ENCODE data around the gene SNX27.
"Not testable (repeated sequence)": the region's sequence is repeated elsewhere in the genome, so short reads cannot be mapped to it uniquely, and the experiment has no call there.

SNX27 gene

GRCh38 chr1:151618996-151619395 lies 7.1 kb downstream of the SNX27 start:
- Histone ChIP-seq H3K4me1 (ENCODE audit: control insufficient read depth in 1 of 2, insufficient read depth in 2 of 2, low read length in 2 of 2) (peaks cover 12 to 57% of the 10 kb centered on the region in 2 donors), H3K27ac (ENCODE audit: low read length) (peak overlapping the region; percentile 73)

GRCh38 chr1:151619489-151620093 lies 7.7 kb downstream of the SNX27 start:
- no peak overlapping the region for H3K4me3 ChIP-seq (ENCODE audit: low read depth in 1 of 2, low read length in 2 of 2)
- peaks cover 12 to 53% of the 10 kb centered on the region in 2 donors for H3K4me1 ChIP-seq (ENCODE audit: control insufficient read depth in 1 of 2, insufficient read depth in 2 of 2, low read length in 2 of 2)
- H3K9me3 ChIP-seq (ENCODE audit: control insufficient read depth in 1 of 2, low read length in 2 of 2) = no peaks in the 10 kb centered on the region
- peak overlapping the region; percentile 73 for H3K27ac ChIP-seq (ENCODE audit: low read length)
- H3K36me3 ChIP-seq (ENCODE audit: control insufficient read depth in 1 of 2, insufficient read depth in 2 of 2, low read length in 2 of 2) = no peaks in the 10 kb centered on the region
- no peaks in the 10 kb centered on the region for H3K27me3 ChIP-seq (ENCODE audit: low read depth, low read length)

More at GRCh38 chr1:151618996-151619395, 7.1 kb downstream of the SNX27 start:
- H3K36me3 ChIP-seq (ENCODE audit: control insufficient read depth in 1 of 2, insufficient read depth in 2 of 2, low read length in 2 of 2); H3K27me3 ChIP-seq (ENCODE audit: low read depth, low read length); H3K9me3 ChIP-seq (ENCODE audit: control insufficient read depth in 1 of 2, low read length in 2 of 2); H3K4me3 ChIP-seq (ENCODE audit: low read depth in 1 of 2, low read length in 2 of 2): not testable (repeated sequence)

- no peaks in the 10 kb centered on the region for H3K27me3 ChIP-seq (ENCODE audit: low read depth, low read length)
- no peaks in the 10 kb centered on the region for H3K9me3 ChIP-seq (ENCODE audit: control insufficient read depth in 1 of 2, low read length in 2 of 2)
- H3K27ac ChIP-seq (ENCODE audit: low read length) = peak overlapping the region; percentile 73
- no peak overlapping the region for H3K4me3 ChIP-seq (ENCODE audit: low read depth in 1 of 2, low read length in 2 of 2)
- H3K36me3 ChIP-seq (ENCODE audit: control insufficient read depth in 1 of 2, insufficient read depth in 2 of 2, low read length in 2 of 2) = no peaks in the 10 kb centered on the region
- H3K4me1 ChIP-seq (ENCODE audit: control insufficient read depth in 1 of 2, insufficient read depth in 2 of 2, low read length in 2 of 2) = peaks cover 12 to 48% of the 10 kb centered on the region in 2 donors
Measured at GRCh38 chr1:151620286-151620685, 8.4 kb downstream of the SNX27 start.

- no peaks in the 10 kb centered on the region for H3K36me3 ChIP-seq (ENCODE audit: control insufficient read depth in 1 of 2, insufficient read depth in 2 of 2, low read length in 2 of 2)
- H3K9me3 ChIP-seq (ENCODE audit: control insufficient read depth in 1 of 2, low read length in 2 of 2) = no peaks in the 10 kb centered on the region
- H3K27ac ChIP-seq (ENCODE audit: low read length) = peak overlapping the region; percentile 47
- peaks cover 12 to 45% of the 10 kb centered on the region in 2 donors for H3K4me1 ChIP-seq (ENCODE audit: control insufficient read depth in 1 of 2, insufficient read depth in 2 of 2, low read length in 2 of 2)
- no peak overlapping the region for H3K4me3 ChIP-seq (ENCODE audit: low read depth in 1 of 2, low read length in 2 of 2)
- no peaks in the 10 kb centered on the region for H3K27me3 ChIP-seq (ENCODE audit: low read depth, low read length)
Measured at GRCh38 chr1:151621351-151621750, 9.5 kb downstream of the SNX27 start.

GRCh38 chr1:151624783-151625182 lies 12.9 kb downstream of the SNX27 start:
- no peaks in the 10 kb centered on the region for H3K9me3 ChIP-seq (ENCODE audit: control insufficient read depth in 1 of 2, low read length in 2 of 2)
- H3K27me3 ChIP-seq (ENCODE audit: low read depth, low read length) = no peaks in the 10 kb centered on the region
- H3K4me1 ChIP-seq (ENCODE audit: control insufficient read depth in 1 of 2, insufficient read depth in 2 of 2, low read length in 2 of 2) = peaks cover 7 to 25% of the 10 kb centered on the region in 2 donors
- no peak overlapping the region for H3K4me3 ChIP-seq (ENCODE audit: low read depth in 1 of 2, low read length in 2 of 2)
- H3K36me3 ChIP-seq (ENCODE audit: control insufficient read depth in 1 of 2, insufficient read depth in 2 of 2, low read length in 2 of 2) = no peaks in the 10 kb centered on the region
- no peak overlapping the region for H3K27ac ChIP-seq (ENCODE audit: low read length)

GRCh38 chr1:151626740-151627334 lies 15.0 kb downstream of the SNX27 start:
- no peaks in the 10 kb centered on the region for H3K36me3 ChIP-seq (ENCODE audit: control insufficient read depth in 1 of 2, insufficient read depth in 2 of 2, low read length in 2 of 2)
- no peak overlapping the region for H3K27ac ChIP-seq (ENCODE audit: low read length)
- peaks cover 0 to 8% of the 10 kb centered on the region in 2 donors for H3K4me1 ChIP-seq (ENCODE audit: control insufficient read depth in 1 of 2, insufficient read depth in 2 of 2, low read length in 2 of 2)
- no peaks in the 10 kb centered on the region for H3K9me3 ChIP-seq (ENCODE audit: control insufficient read depth in 1 of 2, low read length in 2 of 2)
- H3K27me3 ChIP-seq (ENCODE audit: low read depth, low read length) = no peaks in the 10 kb centered on the region
- no peak overlapping the region for H3K4me3 ChIP-seq (ENCODE audit: low read depth in 1 of 2, low read length in 2 of 2)

GRCh38 chr1:151629278-151629677 lies 17.4 kb downstream of the SNX27 start:
- no peaks in the 10 kb centered on the region for H3K36me3 ChIP-seq (ENCODE audit: control insufficient read depth in 1 of 2, insufficient read depth in 2 of 2, low read length in 2 of 2)

GRCh38 chr1:151635479-151636072 lies 23.7 kb downstream of the SNX27 start:
- no peaks in the 10 kb centered on the region for H3K9me3 ChIP-seq (ENCODE audit: control insufficient read depth in 1 of 2, low read length in 2 of 2)
- H3K27ac ChIP-seq (ENCODE audit: low read length) = no peak overlapping the region
- H3K4me1 ChIP-seq (ENCODE audit: control insufficient read depth in 1 of 2, insufficient read depth in 2 of 2, low read length in 2 of 2) = peaks cover 8 to 23% of the 10 kb centered on the region in 2 donors
- H3K4me3 ChIP-seq (ENCODE audit: low read depth in 1 of 2, low read length in 2 of 2) = no peak overlapping the region
- no peaks in the 10 kb centered on the region for H3K36me3 ChIP-seq (ENCODE audit: control insufficient read depth in 1 of 2, insufficient read depth in 2 of 2, low read length in 2 of 2)
- no peaks in the 10 kb centered on the region for H3K27me3 ChIP-seq (ENCODE audit: low read depth, low read length)

More at GRCh38 chr1:151629278-151629677, 17.4 kb downstream of the SNX27 start:
- Histone ChIP-seq H3K4me3 (ENCODE audit: low read depth in 1 of 2, low read length in 2 of 2) (no peak overlapping the region), H3K4me1 (ENCODE audit: control insufficient read depth in 1 of 2, insufficient read depth in 2 of 2, low read length in 2 of 2) (no peaks in the 10 kb centered on the region), H3K9me3 (ENCODE audit: control insufficient read depth in 1 of 2, low read length in 2 of 2) (no peaks in the 10 kb centered on the region), H3K27me3 (ENCODE audit: low read depth, low read length) (no peaks in the 10 kb centered on the region), H3K27ac (ENCODE audit: low read length) (no peak overlapping the region)

- Histone ChIP-seq H3K4me1 (ENCODE audit: control insufficient read depth in 1 of 2, insufficient read depth in 2 of 2, low read length in 2 of 2) (peaks cover 8 to 23% of the 10 kb centered on the region in 2 donors), H3K9me3 (ENCODE audit: control insufficient read depth in 1 of 2, low read length in 2 of 2) (no peaks in the 10 kb centered on the region), H3K4me3 (ENCODE audit: low read depth in 1 of 2, low read length in 2 of 2) (no peak overlapping the region), H3K27me3 (ENCODE audit: low read depth, low read length) (no peaks in the 10 kb centered on the region), H3K36me3 (ENCODE audit: control insufficient read depth in 1 of 2, insufficient read depth in 2 of 2, low read length in 2 of 2) (no peaks in the 10 kb centered on the region), H3K27ac (ENCODE audit: low read length) (peak overlapping the region; percentile 43)
Measured at GRCh38 chr1:151638074-151638775, 26.4 kb downstream of the SNX27 start.

- no peaks in the 10 kb centered on the region for H3K9me3 ChIP-seq (ENCODE audit: control insufficient read depth in 1 of 2, low read length in 2 of 2)
Measured at GRCh38 chr1:151638812-151639211, 27.0 kb downstream of the SNX27 start.

GRCh38 chr1:151639466-151639865 lies 27.6 kb downstream of the SNX27 start:
- Histone ChIP-seq H3K27me3 (ENCODE audit: low read depth, low read length) (no peaks in the 10 kb centered on the region), H3K9me3 (ENCODE audit: control insufficient read depth in 1 of 2, low read length in 2 of 2) (no peaks in the 10 kb centered on the region), H3K4me3 (ENCODE audit: low read depth in 1 of 2, low read length in 2 of 2) (peak overlapping the region in 1 of 2 donors; percentile 24), H3K27ac (ENCODE audit: low read length) (no peak overlapping the region), H3K36me3 (ENCODE audit: control insufficient read depth in 1 of 2, insufficient read depth in 2 of 2, low read length in 2 of 2) (no peaks in the 10 kb centered on the region), H3K4me1 (ENCODE audit: control insufficient read depth in 1 of 2, insufficient read depth in 2 of 2, low read length in 2 of 2) (peaks cover 8 to 23% of the 10 kb centered on the region in 2 donors)

More at GRCh38 chr1:151638812-151639211, 27.0 kb downstream of the SNX27 start:
- Histone ChIP-seq H3K27ac (ENCODE audit: low read length) (no peak overlapping the region), H3K27me3 (ENCODE audit: low read depth, low read length) (no peaks in the 10 kb centered on the region), H3K36me3 (ENCODE audit: control insufficient read depth in 1 of 2, insufficient read depth in 2 of 2, low read length in 2 of 2) (no peaks in the 10 kb centered on the region), H3K4me3 (ENCODE audit: low read depth in 1 of 2, low read length in 2 of 2) (no peak overlapping the region), H3K4me1 (ENCODE audit: control insufficient read depth in 1 of 2, insufficient read depth in 2 of 2, low read length in 2 of 2) (peaks cover 8 to 23% of the 10 kb centered on the region in 2 donors)
